Measurements from ENCODE around the gene LTC4S. TPM values are rescaled to one million over a fixed set of nuclear protein-coding genes. Genes with fewer than 3 reads are reported as not detected.

LTC4S gene
- total and polyA plus RNA-seq, 8 donors: 3.3 to 21.0 (median 8.4) TPM; not detected in 1

DNA sequence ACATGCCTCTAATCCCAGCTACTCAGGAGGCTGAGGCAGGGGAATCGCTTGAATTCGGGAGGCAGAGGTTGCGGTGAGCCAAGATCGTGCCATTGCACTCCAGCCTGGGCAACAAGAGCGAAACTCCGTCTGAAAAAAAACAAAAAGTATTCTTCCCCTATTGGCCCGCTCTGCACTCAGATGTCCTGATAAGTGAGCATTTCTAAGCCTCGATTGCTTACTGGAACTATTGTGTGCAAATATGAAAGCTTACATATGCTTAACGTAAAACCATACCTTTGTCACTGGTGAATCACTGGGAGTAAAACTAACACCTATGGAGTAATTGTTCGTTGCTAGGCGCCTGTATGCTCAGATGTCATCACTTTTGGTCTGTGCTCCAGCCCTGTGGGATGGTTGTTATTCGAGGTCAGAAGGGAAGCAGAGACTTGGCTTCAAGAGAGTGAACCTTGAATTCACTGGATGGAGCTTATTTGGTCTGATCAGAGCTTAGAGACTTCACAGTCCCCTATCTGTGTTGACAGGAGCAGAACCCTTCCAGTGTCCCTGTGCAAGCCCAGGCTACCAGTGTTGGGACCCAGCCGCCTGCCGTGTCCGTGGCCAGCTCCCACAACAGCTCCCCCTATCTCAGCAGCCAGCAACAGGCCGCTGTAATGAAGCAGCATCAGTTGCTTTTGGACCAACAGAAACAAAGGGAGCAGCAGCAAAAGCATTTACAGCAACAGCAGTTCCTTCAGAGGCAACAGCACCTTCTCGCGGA is 25.3 kb upstream of the LTC4S start:
- intact Hi-C loops (cut with DNase I; ENCODE audit: low total_unique reads): no loop called here

DNA sequence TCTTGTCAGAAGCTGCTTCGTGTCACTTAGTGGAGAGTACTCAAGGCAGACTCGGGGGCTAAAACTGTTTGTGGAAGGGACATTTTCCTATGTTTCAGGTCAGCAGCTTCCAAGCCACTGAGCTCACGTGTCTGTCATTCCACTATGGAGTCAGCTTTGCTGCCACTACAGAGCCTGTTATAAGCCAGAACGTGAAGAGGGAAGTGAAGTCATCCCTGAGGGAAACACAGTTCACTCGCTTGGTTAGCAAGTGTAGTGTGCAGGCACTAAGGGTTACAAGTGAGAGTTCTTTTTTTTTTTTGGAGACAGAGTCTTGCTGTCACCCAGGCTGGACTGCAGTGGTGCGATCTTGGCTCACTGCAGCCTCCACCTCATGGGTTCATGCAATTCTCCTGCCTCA is 24.5 kb upstream of the LTC4S start:
- Histone ChIP-seq H3K4me3 (no peak overlapping the region), H3K9me3 (no peaks in the 10 kb centered on the region), H3K36me3 (peaks cover 67 to 91% (median 86%) of the 10 kb centered on the region in 4 donors), H3K27ac (no peak overlapping the region), H3K4me1 (peaks cover 15 to 49% (median 31%) of the 10 kb centered on the region in 4 donors), H3K27me3 (no peaks in the 10 kb centered on the region)
- WGBS, 5 donors: 80 to 91% (median 86%) methylated on average over 6 of the region's 6 CpGs
- TF ChIP-seq POLR2AphosphoS5 (IDR thresholded peaks at IDR 0.05) (no peak), EP300 (IDR thresholded peaks at IDR 0.05) (no peak), POLR2A (IDR thresholded peaks at IDR 0.05) (no peak)
- TF ChIP-seq, protein P1, sequence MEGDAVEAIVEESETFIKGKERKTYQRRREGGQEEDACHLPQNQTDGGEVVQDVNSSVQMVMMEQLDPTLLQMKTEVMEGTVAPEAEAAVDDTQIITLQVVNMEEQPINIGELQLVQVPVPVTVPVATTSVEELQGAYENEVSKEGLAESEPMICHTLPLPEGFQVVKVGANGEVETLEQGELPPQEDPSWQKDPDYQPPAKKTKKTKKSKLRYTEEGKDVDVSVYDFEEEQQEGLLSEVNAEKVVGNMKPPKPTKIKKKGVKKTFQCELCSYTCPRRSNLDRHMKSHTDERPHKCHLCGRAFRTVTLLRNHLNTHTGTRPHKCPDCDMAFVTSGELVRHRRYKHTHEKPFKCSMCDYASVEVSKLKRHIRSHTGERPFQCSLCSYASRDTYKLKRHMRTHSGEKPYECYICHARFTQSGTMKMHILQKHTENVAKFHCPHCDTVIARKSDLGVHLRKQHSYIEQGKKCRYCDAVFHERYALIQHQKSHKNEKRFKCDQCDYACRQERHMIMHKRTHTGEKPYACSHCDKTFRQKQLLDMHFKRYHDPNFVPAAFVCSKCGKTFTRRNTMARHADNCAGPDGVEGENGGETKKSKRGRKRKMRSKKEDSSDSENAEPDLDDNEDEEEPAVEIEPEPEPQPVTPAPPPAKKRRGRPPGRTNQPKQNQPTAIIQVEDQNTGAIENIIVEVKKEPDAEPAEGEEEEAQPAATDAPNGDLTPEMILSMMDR (IDR thresholded peaks at IDR 0.05): no peak
- intact Hi-C loops (cut with DNase I; ENCODE audit: low total_unique reads): no loop called here
- no peak for DNase-seq

More for the DNA sequence above, 25.3 kb upstream of the LTC4S start:
- Histone ChIP-seq H3K27me3 (no peaks in the 10 kb centered on the region), H3K36me3 (peaks cover 59 to 84% (median 78%) of the 10 kb centered on the region in 4 donors), H3K9me3 (no peaks in the 10 kb centered on the region), H3K27ac (no peak overlapping the region), H3K4me1 (peaks cover 22 to 57% (median 38%) of the 10 kb centered on the region in 4 donors), H3K4me3 (no peak overlapping the region)
- TF ChIP-seq, protein P1 (IDR thresholded peaks at IDR 0.05): no peak
- TF ChIP-seq EP300 (IDR thresholded peaks at IDR 0.05) (no peak), POLR2AphosphoS5 (IDR thresholded peaks at IDR 0.05) (no peak), POLR2A (IDR thresholded peaks at IDR 0.05) (no peak)
- no peak for DNase-seq
- 82 to 89% (median 88%) methylated on average over 15 to 18 of the region's 18 CpGs for WGBS, 5 donors

DNA sequence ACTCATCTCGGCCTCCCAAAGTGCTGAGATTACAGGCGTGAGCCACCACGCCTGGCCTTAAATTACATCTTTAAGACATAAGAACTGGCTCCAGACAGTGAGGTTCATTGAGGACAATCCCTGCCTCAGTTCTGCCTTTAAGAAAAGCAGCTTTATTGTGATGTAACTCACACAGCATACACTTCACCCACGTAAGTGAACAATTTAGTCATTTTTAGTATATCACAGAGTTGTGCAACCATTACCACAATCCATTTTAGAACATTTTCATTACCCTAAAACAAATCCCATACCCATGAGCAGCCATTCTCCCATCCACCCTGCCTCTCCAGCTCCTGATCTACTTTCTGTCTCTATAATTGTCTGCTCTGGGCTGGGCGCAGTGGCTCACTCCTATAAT is 24.0 kb upstream of the LTC4S start:
- no peaks in the 10 kb centered on the region for H3K27me3 ChIP-seq
- DNase-seq: no peak
- no peak overlapping the region for H3K27ac ChIP-seq
- 87 to 92% (median 90%) methylated on average over 5 of the region's 5 CpGs for WGBS, 5 donors
- intact Hi-C loops (cut with DNase I; ENCODE audit: low total_unique reads): no loop called here
- H3K4me3 ChIP-seq: no peak overlapping the region
- H3K4me1 ChIP-seq: peaks cover 12 to 44% (median 28%) of the 10 kb centered on the region in 4 donors
- H3K9me3 ChIP-seq: no peaks in the 10 kb centered on the region
- TF ChIP-seq EP300 (IDR thresholded peaks at IDR 0.05) (no peak), POLR2A (IDR thresholded peaks at IDR 0.05) (no peak), POLR2AphosphoS5 (IDR thresholded peaks at IDR 0.05) (no peak)
- TF ChIP-seq, protein P1 (IDR thresholded peaks at IDR 0.05): no peak
- H3K36me3 ChIP-seq: peaks cover 72 to 96% (median 91%) of the 10 kb centered on the region in 4 donors

DNA sequence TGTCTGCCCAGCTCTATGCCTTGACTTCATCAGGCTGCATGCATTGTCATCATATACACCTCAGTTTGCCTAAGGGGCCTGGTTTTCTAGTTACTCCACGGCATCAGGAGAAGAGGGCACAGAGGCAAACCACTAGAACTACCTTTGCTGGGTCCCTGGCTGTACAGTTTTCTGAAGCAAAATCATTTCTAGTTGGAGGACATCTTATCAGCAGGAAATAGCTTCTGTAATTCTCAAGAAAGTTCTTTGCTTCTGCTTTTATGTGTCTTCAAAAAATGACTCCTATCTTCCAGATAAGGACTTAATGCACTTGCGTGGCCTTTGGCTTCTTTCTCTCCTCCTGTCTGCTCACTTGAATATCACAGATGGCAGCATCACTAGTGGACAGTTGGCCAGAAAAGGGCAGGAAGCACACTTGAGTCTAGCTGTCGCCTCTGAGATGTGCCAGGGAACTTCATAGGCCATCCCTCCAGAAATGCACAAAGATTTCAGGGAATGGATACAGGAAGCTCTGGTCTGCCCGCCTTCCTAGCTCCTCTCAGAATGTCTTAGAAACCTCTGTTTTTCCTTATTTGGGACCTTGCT is 22.4 kb upstream of the LTC4S start:
- Histone ChIP-seq H3K27me3 (no peaks in the 10 kb centered on the region), H3K4me3 (no peak overlapping the region), H3K27ac (no peak overlapping the region), H3K9me3 (no peaks in the 10 kb centered on the region), H3K36me3 (peaks cover 75 to 98% (median 94%) of the 10 kb centered on the region in 4 donors), H3K4me1 (peaks cover 0 to 28% (median 13%) of the 10 kb centered on the region in 4 donors)
- TF ChIP-seq POLR2AphosphoS5 (IDR thresholded peaks at IDR 0.05) (no peak), EP300 (IDR thresholded peaks at IDR 0.05) (no peak), POLR2A (IDR thresholded peaks at IDR 0.05) (no peak)
- TF ChIP-seq, protein P1 (IDR thresholded peaks at IDR 0.05): no peak
- 81 to 95% (median 90%) methylated on average over 4 of the region's 4 CpGs for WGBS, 5 donors
- intact Hi-C loops (cut with DNase I; ENCODE audit: low total_unique reads): no loop called here
- DNase-seq: no peak

Measured in stomach (tissue), 9 donors.